Measurements from ENCODE around the gene CST7. TPM values are rescaled to one million over a fixed set of nuclear protein-coding genes. Genes with fewer than 3 reads are reported as not detected.

The CST7 gene
- polyA plus RNA-seq, 1 donor from 2014 or later = not detected

DNA sequence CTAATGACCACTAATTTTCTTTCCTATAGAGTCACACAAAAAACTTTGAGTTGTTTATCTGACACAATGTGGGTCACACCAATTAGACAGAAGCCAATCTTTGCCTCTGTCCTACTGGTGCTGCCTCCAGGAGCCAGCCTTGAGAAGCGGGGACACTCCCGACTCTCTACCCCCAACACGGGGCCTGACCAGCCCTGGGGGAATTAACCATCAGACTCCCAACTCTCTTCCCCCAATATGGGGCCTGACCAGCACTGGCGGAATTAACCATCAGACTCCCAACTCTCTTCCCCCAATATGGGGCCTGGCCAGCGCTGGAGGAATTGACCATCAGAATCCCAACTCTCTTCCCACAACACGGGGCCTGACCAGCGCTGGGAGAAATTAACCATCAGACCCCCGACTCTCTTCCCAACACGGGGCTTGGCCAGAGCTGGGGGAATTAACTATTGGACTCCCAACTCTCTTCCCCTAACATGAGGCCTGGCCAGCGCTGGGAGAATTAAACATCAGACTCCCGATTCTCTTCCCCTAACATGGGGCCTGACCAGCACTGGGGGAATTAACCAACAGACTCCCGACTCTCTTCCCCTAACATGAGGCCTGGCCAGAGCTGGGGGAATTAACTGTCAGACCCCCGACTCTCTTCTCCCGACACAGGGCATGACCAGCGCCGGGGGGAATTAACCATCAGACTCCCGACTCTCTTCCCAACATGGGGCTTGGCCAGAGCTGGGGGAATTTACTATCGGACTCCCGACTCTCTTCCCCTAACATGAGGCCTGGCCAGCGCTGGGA is 12.5 kb downstream of the CST7 start:
- Histone ChIP-seq H3K4me2 (ENCODE audit: low read length) (no peak overlapping the region), H3K9me2 (ENCODE audit: insufficient read depth, low read length) (no peaks in the 10 kb centered on the region), H2AFZ (ENCODE audit: low read depth, low read length) (no peak overlapping the region), H3K27me3 (ENCODE audit: insufficient read depth, low read depth, low read length) (no peaks in the 10 kb centered on the region), H3F3A (ENCODE audit: insufficient read depth, low read length, poor library complexity, severe bottlenecking) (no peaks in the 10 kb centered on the region), H4K20me1 (ENCODE audit: insufficient read depth) (no peaks in the 10 kb centered on the region), H3K79me2 (replicated peaks; ENCODE audit: insufficient read depth, low read length) (no peaks in the 10 kb centered on the region), H3K9me3 (ENCODE audit: low read length) (no peaks in the 10 kb centered on the region), H3K4me3 (ENCODE audit: low read length) (no peak overlapping the region), H3K36me3 (ENCODE audit: insufficient read depth, low read length) (peaks cover 18% of the 10 kb centered on the region), H3K27ac (ENCODE audit: low read length) (no peak overlapping the region), H3K9ac (ENCODE audit: low read length) (no peak overlapping the region)
- no peak for TF ChIP-seq CTCF (IDR thresholded peaks at IDR 0.05; ENCODE audit: poor library complexity, severe bottlenecking)
- no peak for TF ChIP-seq SMC3 (conservative IDR thresholded peaks at IDR 0.05; ENCODE audit: poor library complexity)

GRCh38 chr20:24962182-24962492 is 13.1 kb downstream of the CST7 start:
- Histone ChIP-seq H3K9me2 (ENCODE audit: insufficient read depth, low read length) (no peaks in the 10 kb centered on the region), H3K4me2 (ENCODE audit: low read length) (no peak overlapping the region), H3K9me3 (ENCODE audit: low read length) (no peaks in the 10 kb centered on the region), H2AFZ (ENCODE audit: low read depth, low read length) (no peak overlapping the region), H4K20me1 (ENCODE audit: insufficient read depth) (no peaks in the 10 kb centered on the region), H3K9ac (ENCODE audit: low read length) (no peak overlapping the region), H3K36me3 (ENCODE audit: insufficient read depth, low read length) (peaks cover 18% of the 10 kb centered on the region), H3K4me3 (ENCODE audit: low read length) (no peak overlapping the region), H3K79me2 (replicated peaks; ENCODE audit: insufficient read depth, low read length) (no peaks in the 10 kb centered on the region), H3K27ac (ENCODE audit: low read length) (no peak overlapping the region), H3K27me3 (ENCODE audit: insufficient read depth, low read depth, low read length) (no peaks in the 10 kb centered on the region), H3F3A (ENCODE audit: insufficient read depth, low read length, poor library complexity, severe bottlenecking) (no peaks in the 10 kb centered on the region)
- no peak for TF ChIP-seq CTCF (IDR thresholded peaks at IDR 0.05; ENCODE audit: poor library complexity, severe bottlenecking)
- no peak for TF ChIP-seq EP300 (conservative IDR thresholded peaks at IDR 0.05; ENCODE audit: poor library complexity, severe bottlenecking)
- TF ChIP-seq POLR2AphosphoS5 (IDR thresholded peaks at IDR 0.05) = no peak
- no peak for TF ChIP-seq RAD21 (conservative IDR thresholded peaks at IDR 0.05)
- no peak for TF ChIP-seq MXI1 (conservative IDR thresholded peaks at IDR 0.05; ENCODE audit: poor library complexity, severe bottlenecking)
- TF ChIP-seq TAF1 (IDR thresholded peaks at IDR 0.05; ENCODE audit: low read depth) = no peak
- no peak for TF ChIP-seq EZH2 (IDR thresholded peaks at IDR 0.05; ENCODE audit: borderline replicate concordance, insufficient read depth, low read length, poor library complexity, severe bottlenecking)
- TF ChIP-seq REST (IDR thresholded peaks at IDR 0.05; ENCODE audit: borderline replicate concordance) = no peak
- no peak for TF ChIP-seq SMC3 (conservative IDR thresholded peaks at IDR 0.05; ENCODE audit: poor library complexity)
